Inferior parietal cortex (tissue), 1 donor: ENCODE measurements around the gene CASS4.

Experiments used
- DNase-seq: peaks from one replicate; pipeline ENCODE4 v3.0.0-alpha.2; 2016; ENCODE audit errors: extremely low spot score

CASS4 gene

GRCh38 chr20:56443654-56444540, 31.8 kb downstream of the CASS4 start:
- DNase-seq = no peak

- no peak for DNase-seq
Measured at GRCh38 chr20:56445130-56445529, 33.1 kb downstream of the CASS4 start.

- no peak for DNase-seq
Measured at GRCh38 chr20:56445540-56445939, 33.5 kb downstream of the CASS4 start.

- no peak for DNase-seq
Measured at GRCh38 chr20:56447227-56447626, 35.2 kb downstream of the CASS4 start.

GRCh38 chr20:56449459-56449858, 37.4 kb downstream of the CASS4 start:
- DNase-seq = no peak

GRCh38 chr20:56451056-56451765, 39.2 kb downstream of the CASS4 start:
- no peak for DNase-seq

- no peak for DNase-seq
Measured at GRCh38 chr20:56453352-56453751, 41.3 kb downstream of the CASS4 start.

- DNase-seq = no peak
Measured at GRCh38 chr20:56454754-56455153, 42.7 kb downstream of the CASS4 start.

GRCh38 chr20:56458206-56458821, 46.3 kb downstream of the CASS4 start:
- DNase-seq = no peak

GRCh38 chr20:56460459-56460858, 48.4 kb downstream of the CASS4 start:
- DNase-seq = no peak

GRCh38 chr20:56461576-56461975, 49.5 kb downstream of the CASS4 start:
- no peak for DNase-seq

GRCh38 chr20:56463428-56463827, 51.4 kb downstream of the CASS4 start:
- DNase-seq = no peak

GRCh38 chr20:56465997-56466396, 53.9 kb downstream of the CASS4 start:
- DNase-seq = no peak

GRCh38 chr20:56467968-56468315, 55.9 kb downstream of the CASS4 start:
- DNase-seq = no peak

- peak; percentile 94 for DNase-seq
Measured at GRCh38 chr20:56468316-56469076, 56.4 kb downstream of the CASS4 start, which contains the start of gene RTF2. RTF2 (plus strand) TSS chr20:56468627; CDS start chr20:56468698, 71 bp downstream.

- DNase-seq = no peak
Measured at GRCh38 chr20:56469077-56469449, 57.0 kb downstream of the CASS4 start.

GRCh38 chr20:56483970-56484369, 71.9 kb downstream of the CASS4 start:
- DNase-seq = no peak

GRCh38 chr20:56487216-56487615, 75.2 kb downstream of the CASS4 start:
- DNase-seq = no peak

GRCh38 chr20:56488566-56488965, 76.5 kb downstream of the CASS4 start:
- no peak for DNase-seq

- DNase-seq = no peak
Measured at GRCh38 chr20:56501116-56501515, 89.1 kb downstream of the CASS4 start.

GRCh38 chr20:56503916-56504315, 91.9 kb downstream of the CASS4 start:
- DNase-seq = no peak
